ENCODE data around the gene PALLD.
"Not testable (repeated sequence)": the region's sequence is repeated elsewhere in the genome, so short reads cannot be mapped to it uniquely, and the experiment has no call there.

The PALLD gene

DNA sequence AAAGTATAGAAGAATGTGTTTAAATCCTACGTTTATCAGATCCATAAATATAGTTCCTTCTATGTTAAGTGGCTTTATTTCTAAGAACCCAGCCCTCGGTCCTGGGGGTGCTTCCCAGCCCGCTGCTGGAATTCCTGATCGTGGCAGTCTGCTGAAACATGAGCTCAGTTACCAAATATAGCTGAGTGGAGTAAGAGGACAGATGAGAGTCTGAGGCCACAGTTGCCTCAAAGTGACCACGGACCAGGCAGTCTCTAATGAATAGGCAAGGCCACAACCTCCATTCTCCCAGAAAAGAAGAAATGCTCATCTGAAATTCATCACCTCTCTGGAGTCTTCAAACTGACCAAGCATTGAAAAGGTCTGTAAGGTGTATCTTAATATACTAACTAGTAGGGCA is at the start of gene PALLD:
PALLD (plus strand) TSS at position 219 of the 400 bp plus-strand sequence.
- DNase-seq (ENCODE audit: low read depth in 4 of 4, low spot score in 1 of 4): no peak

DNA sequence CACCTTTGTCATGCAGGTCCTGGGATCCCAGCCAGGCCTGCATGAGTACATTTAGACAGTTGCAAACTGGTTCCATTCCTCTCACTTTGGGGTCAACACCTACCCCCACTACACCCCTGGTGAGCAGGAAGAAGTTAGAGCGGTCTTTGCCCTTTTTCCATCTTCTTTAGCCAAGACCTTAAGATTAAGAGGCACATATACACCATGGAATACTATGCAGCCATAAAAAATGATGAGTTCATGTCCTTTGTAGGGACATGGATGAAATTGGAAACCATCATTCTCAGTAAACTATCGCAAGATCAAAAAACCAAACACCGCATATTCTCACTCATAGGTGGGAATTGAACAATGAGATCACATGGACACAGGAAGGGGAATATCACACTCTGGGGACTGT is 47.8 kb upstream of the PALLD start:
- DNase-seq (ENCODE audit: low read depth in 4 of 4, low spot score in 1 of 4): not testable (repeated sequence)

DNA sequence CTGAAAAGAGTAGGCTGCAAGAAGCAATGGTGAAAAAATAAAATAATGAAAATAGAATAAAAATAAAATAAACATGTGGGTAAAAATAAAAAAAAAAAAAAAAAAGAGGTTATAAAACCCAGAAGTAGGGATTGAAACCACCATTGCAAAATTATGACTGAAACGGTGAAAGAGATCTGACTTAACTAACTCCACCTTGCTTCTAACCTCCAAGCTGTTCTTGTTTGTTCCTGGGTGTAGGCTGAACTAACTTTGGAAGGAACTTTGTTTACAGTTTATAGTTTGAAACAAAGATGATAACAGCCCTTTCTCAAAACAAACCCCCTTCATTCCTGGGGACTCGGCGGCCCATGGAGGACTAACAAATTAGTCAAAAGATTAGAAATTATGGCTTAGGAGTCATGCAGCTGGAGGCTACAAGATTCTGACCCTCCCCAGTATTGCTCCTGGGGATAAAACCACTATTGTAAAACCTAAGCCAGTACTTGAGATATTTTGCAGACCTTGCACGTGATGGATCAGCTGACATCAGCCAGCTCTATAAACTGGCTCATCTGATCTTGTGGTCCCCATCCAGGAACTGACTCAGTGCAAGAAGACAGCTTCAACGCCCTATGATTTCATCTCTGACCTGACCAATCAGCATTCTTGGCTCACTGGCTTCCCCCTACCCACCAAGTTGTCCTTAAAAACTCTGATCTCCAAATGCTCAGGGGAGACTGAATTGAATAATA is 47.0 kb upstream of the PALLD start:
- DNase-seq (ENCODE audit: low read depth in 4 of 4, low spot score in 1 of 4): no peak

DNA sequence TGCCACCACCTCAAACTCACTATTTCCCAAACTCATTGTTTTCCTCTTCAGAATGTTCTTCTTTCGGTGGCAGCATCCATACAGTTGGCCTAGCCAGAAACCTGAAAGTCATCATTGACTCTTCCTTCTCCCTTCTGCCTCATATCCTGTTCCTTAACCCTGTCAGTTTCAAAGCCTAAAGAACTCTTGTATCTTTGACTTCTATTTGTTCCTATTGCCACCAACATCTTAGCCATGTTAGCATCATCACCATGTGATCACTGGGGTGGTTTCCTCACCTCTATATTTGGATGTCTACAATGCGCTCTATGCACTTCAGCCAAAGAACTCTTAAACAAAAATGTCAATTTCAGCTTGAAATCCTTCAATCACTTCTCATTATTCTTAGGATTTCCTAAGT is 45.5 kb upstream of the PALLD start:
- DNase-seq (ENCODE audit: low read depth in 4 of 4, low spot score in 1 of 4): no peak

DNA sequence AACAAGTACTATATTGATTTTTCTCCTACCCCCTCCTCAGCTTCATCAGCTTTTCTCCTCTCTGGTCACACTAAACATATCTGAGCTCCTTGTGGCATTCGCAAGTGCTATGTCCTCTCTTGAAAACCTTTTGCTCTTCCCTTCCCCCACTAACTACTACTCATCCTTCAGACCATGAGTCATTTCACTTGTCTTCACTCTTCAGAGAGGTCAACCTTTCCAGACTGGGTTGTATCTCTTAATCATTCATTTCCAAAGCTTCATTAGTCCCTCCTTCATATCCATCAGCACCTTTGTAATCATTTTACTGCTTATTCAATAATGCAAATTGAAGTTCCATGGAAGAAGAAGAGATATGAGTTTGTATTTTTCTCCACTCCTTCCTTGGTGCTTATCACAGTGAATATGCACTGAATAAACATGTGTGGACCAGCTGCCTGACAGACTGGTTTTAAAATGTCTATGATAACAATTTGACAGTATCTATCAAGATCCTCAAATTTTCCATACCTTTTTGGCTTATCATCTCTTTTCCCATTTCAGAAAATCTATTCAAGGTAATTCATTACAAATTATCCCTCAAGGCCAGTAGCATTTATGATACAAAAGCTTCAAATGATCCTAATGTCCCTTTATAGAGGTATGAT is 45.0 kb upstream of the PALLD start:
- no peak for DNase-seq (ENCODE audit: low read depth in 4 of 4, low spot score in 1 of 4)

DNA sequence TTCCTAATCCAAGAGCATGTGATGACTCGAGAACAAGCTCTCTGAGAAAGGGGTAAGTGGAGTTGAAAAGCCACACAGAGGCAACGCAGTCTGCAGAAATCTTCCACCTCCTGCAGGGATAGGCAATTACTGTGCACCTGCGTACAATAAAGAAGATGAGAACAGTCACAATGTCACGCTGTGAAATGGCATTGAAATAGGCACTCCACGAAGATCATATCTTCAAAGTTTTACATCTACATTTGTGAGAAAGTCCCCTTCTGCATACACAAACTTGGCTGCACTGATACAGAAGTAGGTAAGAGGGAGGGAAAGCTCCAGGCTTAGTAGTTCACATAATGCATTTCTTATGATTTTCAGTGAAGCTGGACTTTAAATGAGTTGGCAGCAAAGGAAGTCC is 43.7 kb upstream of the PALLD start:
- DNase-seq (ENCODE audit: low read depth in 4 of 4, low spot score in 1 of 4): no peak

DNA sequence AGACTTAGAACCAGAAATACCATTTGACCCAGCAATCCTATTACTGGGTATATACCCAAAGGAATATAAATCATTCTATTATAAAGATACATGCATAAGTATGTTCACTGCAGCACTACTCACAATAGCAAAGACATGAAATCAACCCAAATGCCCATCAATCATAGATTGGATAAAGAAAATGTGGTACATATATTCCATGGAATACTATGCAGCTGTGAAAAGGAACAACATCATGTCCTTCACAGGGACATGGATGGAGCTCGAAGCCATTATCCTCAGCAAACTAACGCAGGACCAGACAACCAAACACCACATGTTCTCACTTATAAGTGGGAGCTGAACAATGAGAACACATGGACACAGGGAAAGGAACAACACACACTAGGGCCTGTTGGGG is 38.6 kb upstream of the PALLD start:
- not testable (repeated sequence) for DNase-seq (ENCODE audit: low read depth in 4 of 4, low spot score in 1 of 4)

DNA sequence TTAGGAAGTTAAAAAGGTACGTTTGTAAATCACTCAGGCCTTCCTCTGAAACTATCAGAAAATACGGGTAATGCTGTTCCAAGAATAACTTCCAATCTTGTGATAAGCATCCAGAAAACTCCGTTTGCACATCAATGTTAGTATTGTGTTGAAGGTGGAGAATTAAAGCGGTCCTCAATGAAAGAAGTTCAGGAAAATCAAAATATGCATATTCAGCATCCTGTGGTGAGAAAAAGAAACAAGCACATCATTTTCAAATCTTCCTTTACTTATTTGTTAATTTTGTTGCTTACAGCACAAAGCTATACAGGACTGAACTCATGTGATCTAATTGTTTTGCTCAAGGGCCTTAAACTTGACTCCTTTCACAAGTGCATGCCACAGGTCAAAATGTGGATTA is 35.0 kb upstream of the PALLD start:
- no peak for DNase-seq (ENCODE audit: low read depth in 4 of 4, low spot score in 1 of 4)

DNA sequence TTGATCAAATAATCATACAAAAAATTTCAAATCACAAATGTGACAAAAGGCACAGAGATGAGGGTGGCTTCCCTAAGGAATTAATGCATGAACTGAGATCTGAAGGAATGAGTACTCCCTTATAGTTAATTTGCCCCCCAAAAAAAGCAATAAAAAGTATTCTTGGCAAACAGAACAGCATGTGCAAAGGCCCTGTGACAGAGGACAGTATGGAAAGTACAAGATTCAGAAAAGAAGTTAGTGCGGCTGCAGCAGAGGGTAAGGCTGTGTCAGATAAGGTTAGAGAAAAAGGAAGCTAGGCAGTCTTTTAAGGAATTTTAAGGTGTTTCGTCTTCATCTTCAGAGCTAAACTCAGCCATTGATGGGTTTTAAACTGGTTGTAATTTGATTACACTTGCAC is 23.9 kb upstream of the PALLD start:
- no peak for DNase-seq (ENCODE audit: low read depth in 4 of 4, low spot score in 1 of 4)

DNA sequence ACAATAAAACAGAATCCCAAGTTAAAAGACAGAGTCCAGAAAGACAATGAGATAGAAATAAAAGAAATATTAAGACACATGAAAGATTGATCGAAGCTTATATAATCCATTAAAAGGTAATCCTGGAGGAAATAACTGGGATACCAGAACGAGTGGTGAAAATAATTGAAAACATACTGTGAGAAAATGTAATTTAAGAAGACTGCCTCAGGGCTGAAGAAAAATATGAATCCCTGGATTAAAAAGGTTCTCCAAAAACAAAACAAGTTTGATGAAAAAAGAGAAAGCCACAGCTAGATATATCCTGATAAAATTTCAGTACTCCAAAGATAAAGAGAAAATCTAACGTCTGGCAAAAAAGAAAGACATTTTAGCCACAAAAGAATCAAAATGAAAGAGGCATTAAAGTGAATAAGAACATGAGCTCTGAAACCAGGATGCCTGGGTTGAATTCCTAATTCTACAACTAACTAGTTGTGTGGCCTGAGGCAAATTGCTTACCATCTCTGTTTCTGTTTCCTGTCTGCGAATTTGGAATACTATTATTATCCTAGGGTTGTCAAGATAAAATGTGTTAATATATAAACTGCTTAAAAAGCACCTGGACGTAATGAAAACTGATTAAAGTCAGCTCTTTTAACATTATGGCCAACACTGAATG is 22.1 kb upstream of the PALLD start:
- no peak for DNase-seq (ENCODE audit: low read depth in 4 of 4, low spot score in 1 of 4)

DNA sequence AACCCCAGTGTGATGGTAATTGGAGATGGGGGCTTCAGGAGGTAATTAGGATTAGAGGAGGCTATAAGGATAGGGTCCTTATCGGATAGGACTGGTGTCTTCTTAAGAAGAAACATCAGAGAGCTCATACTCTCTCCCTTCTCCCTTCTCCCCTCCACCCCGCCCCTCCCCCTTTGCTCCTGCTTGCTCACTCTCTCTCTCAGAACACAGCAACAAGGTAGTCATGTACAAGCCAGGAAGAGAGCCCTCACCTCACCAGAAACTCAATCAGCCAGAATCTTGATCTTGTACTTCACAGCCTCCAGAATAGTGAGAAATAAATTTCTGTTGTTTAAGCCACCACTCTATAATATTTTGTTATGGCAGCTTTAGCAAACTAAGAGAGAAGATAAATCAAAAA is 21.1 kb upstream of the PALLD start:
- peak in 1 of 4 experiments; percentile 14 for DNase-seq (ENCODE audit: low read depth in 4 of 4, low spot score in 1 of 4)

DNA sequence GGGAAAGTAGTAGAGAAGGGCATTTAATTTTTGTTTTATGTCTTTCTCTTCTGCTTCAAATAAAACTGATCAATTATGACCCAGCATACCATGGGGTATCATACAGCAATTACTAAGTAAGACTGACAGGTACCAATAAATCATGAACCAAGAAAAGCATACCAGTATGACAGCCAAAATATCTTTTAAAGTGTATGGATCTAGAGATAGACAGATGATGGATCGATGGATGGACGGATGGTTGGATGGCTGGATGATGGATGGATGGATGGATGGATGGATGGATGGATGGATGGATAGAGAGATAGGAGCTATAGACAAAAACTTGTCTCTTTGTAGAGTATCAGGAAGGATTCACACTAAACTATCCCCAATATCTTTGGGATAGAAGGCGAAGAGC is 18.0 kb upstream of the PALLD start:
- DNase-seq (ENCODE audit: low read depth in 4 of 4, low spot score in 1 of 4): no peak

DNA sequence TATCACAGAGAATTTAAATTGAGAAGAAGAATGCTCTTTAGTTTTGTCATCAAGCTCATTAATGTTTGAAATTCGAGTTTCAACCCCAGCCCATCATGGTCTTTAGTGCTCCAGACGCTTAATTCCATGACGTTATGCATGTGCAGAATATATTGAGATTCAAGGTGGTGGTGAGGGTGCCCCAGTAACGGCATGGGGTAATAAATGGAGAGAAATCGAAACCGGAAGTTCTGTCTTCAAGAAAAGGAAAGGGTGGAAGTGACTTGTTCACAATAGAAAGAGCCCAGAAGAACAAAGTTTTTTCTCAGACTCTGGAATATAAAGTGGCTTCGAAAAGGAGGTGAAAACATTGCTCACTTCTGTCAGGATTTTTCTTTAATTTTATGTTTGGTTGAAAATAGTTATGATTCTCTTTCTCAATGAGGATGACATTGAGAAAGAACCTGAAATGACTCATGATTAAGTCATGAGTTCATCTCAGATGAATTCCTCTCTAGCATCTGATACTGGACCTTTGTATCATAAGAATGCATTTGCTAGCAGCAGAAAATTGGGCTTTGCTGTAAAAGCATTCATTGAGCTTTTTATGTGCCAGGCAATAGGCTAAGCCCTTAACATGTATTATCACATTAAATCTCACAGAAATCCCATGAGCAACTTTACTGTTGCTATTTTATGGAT is 15.8 kb upstream of the PALLD start:
- no peak for DNase-seq (ENCODE audit: low read depth in 4 of 4, low spot score in 1 of 4)

DNA sequence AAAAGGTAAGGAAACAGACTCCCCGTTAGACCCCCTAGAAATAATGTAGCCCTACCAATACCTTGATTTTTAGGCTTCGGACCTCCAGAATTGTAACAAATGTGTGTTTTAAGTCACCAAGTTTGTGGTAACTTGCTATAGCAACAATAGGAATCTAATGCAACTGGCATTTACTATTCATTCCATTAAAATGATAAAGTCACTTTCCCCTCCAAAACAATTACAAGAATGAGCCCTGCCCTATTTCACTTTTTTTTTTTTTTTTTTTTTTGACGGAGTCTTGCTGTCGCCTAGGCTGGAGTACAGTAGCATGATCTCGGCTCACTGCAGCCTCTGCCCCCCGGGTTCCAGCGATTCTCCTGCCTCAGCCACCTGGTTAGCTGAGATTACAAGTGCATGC is 13.0 kb upstream of the PALLD start:
- no peak for DNase-seq (ENCODE audit: low read depth in 4 of 4, low spot score in 1 of 4)

DNA sequence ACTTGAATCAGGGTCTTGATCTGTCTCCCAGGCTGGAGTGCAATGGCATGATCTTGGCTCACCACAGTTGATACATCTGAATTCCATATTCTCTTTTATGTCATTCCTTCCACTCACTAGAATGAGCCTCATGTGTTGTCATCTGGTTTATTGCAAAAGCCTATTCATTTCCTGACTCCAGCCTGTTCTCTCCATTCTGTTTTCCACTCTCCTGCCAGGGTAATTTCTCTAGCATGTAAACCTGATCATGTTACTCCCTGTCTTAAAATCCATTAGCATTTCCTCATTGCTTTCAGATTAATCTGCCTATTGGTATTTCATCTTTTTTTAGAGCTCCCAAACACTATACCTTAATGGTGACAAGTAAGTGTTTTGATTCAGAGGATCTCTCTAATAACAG is 12.2 kb upstream of the PALLD start:
- no peak for DNase-seq (ENCODE audit: low read depth in 4 of 4, low spot score in 1 of 4)

DNA sequence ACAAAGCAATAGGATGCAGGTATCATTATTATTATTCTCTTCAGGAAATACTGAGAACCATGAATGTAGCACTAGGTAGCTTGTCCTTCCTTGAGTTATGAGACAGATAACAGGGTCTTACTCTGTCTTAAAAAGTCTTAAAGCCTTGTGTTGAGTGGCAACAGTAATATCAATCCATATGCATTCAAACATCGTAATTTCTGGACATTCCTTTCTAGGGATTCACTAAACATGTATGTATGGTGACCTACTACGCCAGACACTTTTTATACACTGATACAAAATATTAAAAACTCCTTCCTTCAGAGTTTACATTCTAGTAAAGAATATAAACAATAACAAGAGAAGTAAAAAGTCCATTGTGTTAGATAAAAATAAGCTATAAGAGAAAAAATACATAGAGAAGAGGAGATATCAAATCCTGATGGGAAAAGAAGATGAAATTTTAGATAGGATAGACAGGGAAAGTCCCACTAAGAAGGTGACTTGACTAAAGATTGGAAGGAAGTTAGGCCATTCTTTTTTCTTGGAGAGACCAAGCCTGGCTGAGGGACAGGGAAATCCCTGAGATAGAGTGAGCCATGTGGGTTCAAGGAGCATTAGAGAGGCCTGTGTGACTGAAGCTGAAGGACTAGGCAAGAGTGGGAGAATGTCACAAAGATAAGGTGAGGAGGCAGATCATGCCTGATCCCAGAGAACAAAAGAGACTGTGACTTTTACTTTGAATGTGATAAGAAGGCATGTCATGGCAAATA is 11.5 kb upstream of the PALLD start:
- DNase-seq (ENCODE audit: low read depth in 4 of 4, low spot score in 1 of 4): no peak

DNA sequence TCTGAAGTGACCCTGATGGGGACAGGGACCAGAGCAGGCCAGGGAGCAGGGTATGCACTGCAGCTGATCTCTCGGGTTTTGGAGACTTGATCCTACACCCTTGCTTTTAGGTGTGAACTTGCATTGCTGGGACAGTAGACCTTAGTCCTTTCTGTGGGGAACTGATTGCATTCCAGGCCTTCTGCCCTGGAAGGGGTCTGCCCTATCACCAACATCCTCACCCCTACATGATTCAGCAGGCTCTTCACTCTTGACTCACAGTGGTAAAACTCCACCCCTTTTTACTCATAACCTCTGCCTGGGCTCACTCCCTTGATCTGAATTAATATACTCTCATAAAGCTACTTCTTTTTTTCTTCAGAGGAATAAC is 10.0 kb upstream of the PALLD start:
- DNase-seq (ENCODE audit: low read depth in 4 of 4, low spot score in 1 of 4): no peak

DNA sequence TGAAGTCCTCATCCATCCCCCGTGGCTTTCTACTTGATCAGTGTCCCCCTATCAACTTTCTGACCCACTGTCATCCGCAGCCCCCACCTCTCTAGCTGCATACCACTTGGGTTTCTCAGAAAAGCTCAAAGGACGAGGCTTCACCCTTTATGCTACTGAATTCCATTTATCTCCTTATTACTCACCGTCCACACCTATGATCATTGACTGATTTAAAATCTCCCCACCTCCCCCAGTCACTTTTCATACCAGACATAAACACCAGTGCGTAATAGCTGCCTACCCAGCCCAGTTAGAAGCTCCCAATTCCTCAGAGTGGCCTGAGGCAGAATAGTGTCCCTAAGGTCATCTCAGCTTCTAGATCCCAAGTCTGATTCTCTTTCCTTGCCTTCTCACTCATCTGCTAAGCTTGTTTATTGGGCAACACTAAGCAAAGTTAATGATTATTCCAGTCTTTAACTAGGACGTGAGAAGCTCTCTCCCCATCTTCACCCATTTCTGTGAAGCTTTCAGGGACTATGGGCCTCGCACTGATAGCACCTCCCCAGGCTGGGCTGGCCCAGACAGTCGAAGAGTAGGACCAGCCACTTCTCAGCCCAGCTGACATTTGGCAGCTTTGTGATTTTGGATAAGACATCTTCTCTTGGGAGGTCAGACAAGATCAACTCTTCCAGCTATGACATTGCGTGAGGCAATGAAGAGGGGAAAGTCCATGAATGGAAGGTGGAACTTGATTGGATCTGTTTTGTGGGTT is 9.4 kb upstream of the PALLD start:
- no peak for DNase-seq (ENCODE audit: low read depth in 4 of 4, low spot score in 1 of 4)

DNA sequence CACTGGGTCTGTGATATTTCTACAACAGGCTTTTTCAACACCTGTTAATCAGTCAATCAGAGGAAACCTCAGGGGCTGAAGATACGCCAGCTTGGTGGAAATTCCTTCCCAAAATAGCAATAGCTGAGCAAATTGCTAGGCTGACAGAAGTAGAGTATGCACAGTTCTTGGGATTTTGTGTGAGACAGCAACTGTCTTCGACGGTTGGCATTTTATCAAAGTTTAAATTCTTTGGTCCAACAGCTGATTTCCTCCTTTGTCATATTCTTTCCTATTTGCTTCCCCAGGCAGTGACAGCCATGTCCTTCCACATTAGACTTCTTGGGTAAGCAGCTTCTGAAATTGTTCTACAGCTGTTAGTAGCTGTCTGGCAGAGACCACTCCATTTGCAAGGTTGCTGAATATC is 8.0 kb upstream of the PALLD start:
- DNase-seq (ENCODE audit: low read depth in 4 of 4, low spot score in 1 of 4): no peak

DNA sequence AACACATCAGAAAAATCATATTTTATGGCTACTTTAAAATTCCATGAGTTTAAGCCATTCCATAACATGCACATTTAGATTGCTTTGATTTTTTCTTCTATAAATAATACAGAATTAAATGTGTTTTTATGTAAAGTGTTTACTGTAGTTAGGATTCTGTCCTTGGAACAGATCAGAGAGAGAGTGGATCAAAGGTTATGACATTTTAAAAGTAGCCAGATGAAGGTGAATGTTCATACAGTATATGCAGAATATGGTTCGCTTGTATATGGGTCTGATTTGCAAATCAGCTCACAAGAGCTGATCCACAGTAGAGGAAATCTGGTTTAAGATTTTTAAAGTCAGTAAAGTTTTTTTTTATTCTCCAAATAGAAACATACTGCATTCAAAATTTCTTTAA is 7.2 kb upstream of the PALLD start:
- DNase-seq (ENCODE audit: low read depth in 4 of 4, low spot score in 1 of 4): no peak

DNA sequence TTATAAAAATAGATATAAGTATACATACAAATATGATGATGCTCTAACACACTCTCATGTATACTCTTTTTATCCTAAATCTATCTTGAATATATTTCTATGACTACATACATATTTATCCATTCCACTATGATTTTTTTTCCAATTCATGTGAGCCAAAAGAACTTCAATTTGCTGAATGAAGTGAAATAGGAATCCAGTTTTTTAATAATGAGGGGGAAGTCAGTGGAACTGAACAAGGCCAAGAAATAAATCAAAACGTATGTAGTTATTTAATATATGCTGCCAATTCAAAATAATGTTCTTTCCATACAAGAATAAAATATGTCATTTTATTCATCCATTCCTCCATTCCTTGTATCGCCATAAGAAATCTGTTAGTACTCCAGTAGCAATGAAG is 6.1 kb upstream of the PALLD start:
- DNase-seq (ENCODE audit: low read depth in 4 of 4, low spot score in 1 of 4): no peak
